ENCODE data around the gene PRCC. TPM values are rescaled to one million over a fixed set of nuclear protein-coding genes. Genes with fewer than 3 reads are reported as not detected.

The PRCC gene
- total and polyA plus RNA-seq, 2 of the 13 experiments (the other 11 are each of a cell fraction or from before 2014, with no cell fraction given) = 24.2 to 40.5 TPM

DNA sequence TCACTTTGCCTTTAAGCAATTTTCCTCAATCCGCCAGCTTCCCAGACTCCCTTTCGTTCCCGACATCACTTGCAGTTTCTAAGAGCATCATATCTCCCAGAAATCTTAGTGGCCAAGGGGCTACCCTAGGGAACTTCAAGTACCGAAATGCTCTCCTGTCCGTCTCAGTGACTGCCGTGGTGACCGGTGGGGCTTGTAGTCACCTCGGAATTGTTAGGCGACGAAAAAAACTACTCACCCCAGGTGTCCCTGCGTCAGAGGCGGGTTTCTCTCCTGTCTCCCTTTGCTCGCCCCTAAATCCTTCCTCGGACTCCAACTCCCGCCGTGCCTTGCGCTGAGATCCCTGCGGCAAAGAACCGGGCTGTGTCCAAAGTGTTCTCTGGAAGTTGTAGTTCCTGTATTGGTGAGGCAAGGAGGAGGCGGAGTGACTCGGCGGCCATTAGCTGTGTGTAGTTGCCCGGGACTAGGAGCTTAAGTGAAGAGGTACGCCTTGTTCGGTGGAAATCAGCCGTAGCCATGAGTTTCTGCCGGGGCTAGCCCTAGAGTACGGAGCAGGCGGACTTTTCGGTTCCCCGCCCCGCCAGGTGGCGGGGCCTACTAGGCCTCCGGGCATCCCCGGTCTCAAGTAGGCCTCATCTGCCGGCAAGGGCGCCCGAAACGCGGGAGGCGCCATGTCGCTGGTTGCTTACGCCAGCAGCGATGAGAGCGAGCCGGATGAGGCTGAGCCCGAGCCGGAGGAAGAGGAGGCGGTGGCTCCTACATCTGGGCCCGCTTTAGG is at the start of gene PRCC (continued):
- TF ChIP-seq MED8 (CRISPR knock-in tag; IDR thresholded peaks at IDR 0.05; ENCODE audit: insufficient replicate concordance) = no peak
- TF ChIP-seq ZC3H13 (CRISPR knock-in tag; IDR thresholded peaks at IDR 0.05) = 0 out of 2 replicates have a peak, but pooled peaks have one; percentile 41
- TF ChIP-seq ZFP36L1 (CRISPR knock-in tag; IDR thresholded peaks at IDR 0.05) = no peak
- peak; percentile 47; the same call in 1 of the 2 replicates for TF ChIP-seq ZBTB7A (CRISPR knock-in tag; IDR thresholded peaks at IDR 0.05)
- 0 out of 2 replicates have a peak, but pooled peaks have one; percentile 44 for TF ChIP-seq ZFP41 (CRISPR knock-in tag; IDR thresholded peaks at IDR 0.05; ENCODE audit: borderline replicate concordance)
- TF ChIP-seq ZNF446 (CRISPR knock-in tag; IDR thresholded peaks at IDR 0.05) = 0 out of 2 replicates have a peak, but pooled peaks have one; percentile 42
- TF ChIP-seq KAT7 (CRISPR knock-in tag; IDR thresholded peaks at IDR 0.05; ENCODE audit: borderline replicate concordance) = no peak
- TF ChIP-seq, protein P1, sequence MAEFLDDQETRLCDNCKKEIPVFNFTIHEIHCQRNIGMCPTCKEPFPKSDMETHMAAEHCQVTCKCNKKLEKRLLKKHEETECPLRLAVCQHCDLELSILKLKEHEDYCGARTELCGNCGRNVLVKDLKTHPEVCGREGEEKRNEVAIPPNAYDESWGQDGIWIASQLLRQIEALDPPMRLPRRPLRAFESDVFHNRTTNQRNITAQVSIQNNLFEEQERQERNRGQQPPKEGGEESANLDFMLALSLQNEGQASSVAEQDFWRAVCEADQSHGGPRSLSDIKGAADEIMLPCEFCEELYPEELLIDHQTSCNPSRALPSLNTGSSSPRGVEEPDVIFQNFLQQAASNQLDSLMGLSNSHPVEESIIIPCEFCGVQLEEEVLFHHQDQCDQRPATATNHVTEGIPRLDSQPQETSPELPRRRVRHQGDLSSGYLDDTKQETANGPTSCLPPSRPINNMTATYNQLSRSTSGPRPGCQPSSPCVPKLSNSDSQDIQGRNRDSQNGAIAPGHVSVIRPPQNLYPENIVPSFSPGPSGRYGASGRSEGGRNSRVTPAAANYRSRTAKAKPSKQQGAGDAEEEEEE (CRISPR knock-in tag; IDR thresholded peaks at IDR 0.05; ENCODE audit: borderline replicate concordance) = no peak
- TF ChIP-seq, protein P2, sequence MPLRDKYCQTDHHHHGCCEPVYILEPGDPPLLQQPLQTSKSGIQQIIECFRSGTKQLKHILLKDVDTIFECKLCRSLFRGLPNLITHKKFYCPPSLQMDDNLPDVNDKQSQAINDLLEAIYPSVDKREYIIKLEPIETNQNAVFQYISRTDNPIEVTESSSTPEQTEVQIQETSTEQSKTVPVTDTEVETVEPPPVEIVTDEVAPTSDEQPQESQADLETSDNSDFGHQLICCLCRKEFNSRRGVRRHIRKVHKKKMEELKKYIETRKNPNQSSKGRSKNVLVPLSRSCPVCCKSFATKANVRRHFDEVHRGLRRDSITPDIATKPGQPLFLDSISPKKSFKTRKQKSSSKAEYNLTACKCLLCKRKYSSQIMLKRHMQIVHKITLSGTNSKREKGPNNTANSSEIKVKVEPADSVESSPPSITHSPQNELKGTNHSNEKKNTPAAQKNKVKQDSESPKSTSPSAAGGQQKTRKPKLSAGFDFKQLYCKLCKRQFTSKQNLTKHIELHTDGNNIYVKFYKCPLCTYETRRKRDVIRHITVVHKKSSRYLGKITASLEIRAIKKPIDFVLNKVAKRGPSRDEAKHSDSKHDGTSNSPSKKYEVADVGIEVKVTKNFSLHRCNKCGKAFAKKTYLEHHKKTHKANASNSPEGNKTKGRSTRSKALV (CRISPR knock-in tag; IDR thresholded peaks at IDR 0.05) = no peak
- no peak for TF ChIP-seq SMARCE1 (IDR thresholded peaks at IDR 0.05; ENCODE audit: borderline replicate concordance)
- TF ChIP-seq ISL2 (CRISPR knock-in tag; IDR thresholded peaks at IDR 0.05) = 0 out of 2 replicates have a peak, but pooled peaks have one; percentile 16
- TF ChIP-seq ZNF713 (CRISPR knock-in tag; IDR thresholded peaks at IDR 0.05) = no peak
- TF ChIP-seq, protein P3, sequence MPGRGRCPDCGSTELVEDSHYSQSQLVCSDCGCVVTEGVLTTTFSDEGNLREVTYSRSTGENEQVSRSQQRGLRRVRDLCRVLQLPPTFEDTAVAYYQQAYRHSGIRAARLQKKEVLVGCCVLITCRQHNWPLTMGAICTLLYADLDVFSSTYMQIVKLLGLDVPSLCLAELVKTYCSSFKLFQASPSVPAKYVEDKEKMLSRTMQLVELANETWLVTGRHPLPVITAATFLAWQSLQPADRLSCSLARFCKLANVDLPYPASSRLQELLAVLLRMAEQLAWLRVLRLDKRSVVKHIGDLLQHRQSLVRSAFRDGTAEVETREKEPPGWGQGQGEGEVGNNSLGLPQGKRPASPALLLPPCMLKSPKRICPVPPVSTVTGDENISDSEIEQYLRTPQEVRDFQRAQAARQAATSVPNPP (CRISPR knock-in tag; IDR thresholded peaks at IDR 0.05) = no peak
- TF ChIP-seq, protein P4, sequence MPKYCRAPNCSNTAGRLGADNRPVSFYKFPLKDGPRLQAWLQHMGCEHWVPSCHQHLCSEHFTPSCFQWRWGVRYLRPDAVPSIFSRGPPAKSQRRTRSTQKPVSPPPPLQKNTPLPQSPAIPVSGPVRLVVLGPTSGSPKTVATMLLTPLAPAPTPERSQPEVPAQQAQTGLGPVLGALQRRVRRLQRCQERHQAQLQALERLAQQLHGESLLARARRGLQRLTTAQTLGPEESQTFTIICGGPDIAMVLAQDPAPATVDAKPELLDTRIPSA (CRISPR knock-in tag; IDR thresholded peaks at IDR 0.05; ENCODE audit: borderline replicate concordance) = no peak
- TF ChIP-seq, protein P5, sequence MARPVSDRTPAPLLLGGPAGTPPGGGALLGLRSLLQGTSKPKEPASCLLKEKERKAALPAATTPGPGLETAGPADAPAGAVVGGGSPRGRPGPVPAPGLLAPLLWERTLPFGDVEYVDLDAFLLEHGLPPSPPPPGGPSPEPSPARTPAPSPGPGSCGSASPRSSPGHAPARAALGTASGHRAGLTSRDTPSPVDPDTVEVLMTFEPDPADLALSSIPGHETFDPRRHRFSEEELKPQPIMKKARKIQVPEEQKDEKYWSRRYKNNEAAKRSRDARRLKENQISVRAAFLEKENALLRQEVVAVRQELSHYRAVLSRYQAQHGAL (CRISPR knock-in tag; IDR thresholded peaks at IDR 0.05; ENCODE audit: not compliant biosample characterization) = no peak
- TF ChIP-seq TBX2 (CRISPR knock-in tag; IDR thresholded peaks at IDR 0.05; ENCODE audit: borderline replicate concordance) = peak; percentile 66
- TF ChIP-seq PPARG (CRISPR knock-in tag; conservative IDR thresholded peaks at IDR 0.05) = no peak
- no peak for TF ChIP-seq TCF7 (IDR thresholded peaks at IDR 0.05; ENCODE audit: low read depth)
- TF ChIP-seq HNRNPH1 (optimal IDR thresholded peaks at IDR 0.05; ENCODE audit: low read depth, low read length) = no peak
- TF ChIP-seq, protein P6, sequence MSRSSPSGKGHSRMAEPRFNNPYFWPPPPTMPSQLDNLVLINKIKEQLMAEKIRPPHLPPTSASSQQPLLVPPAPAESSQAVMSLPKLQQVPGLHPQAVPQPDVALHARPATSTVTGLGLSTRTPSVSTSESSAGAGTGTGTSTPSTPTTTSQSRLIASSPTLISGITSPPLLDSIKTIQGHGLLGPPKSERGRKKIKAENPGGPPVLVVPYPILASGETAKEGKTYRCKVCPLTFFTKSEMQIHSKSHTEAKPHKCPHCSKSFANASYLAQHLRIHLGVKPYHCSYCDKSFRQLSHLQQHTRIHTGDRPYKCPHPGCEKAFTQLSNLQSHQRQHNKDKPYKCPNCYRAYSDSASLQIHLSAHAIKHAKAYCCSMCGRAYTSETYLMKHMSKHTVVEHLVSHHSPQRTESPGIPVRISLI (CRISPR knock-in tag; IDR thresholded peaks at IDR 0.05; ENCODE audit: borderline replicate concordance) = peak; percentile 42; the same call in 1 of the 2 replicates
- peak; percentile 19 for TF ChIP-seq YEATS4 (CRISPR knock-in tag; IDR thresholded peaks at IDR 0.05; ENCODE audit: borderline replicate concordance)
- no peak for TF ChIP-seq HMG20B (CRISPR knock-in tag; conservative IDR thresholded peaks at IDR 0.05)
